Colonic mucosa (tissue), 4 donors: Measurements from ENCODE around the gene CES1. TPM values are rescaled to one million over a fixed set of nuclear protein-coding genes. Genes with fewer than 3 reads are reported as not detected.
"Not testable (repeated sequence)": the region's sequence is repeated elsewhere in the genome, so short reads cannot be mapped to it uniquely, and the experiment has no call there.

ENCODE experiments used
- DNase-seq: peaks from one replicate; pipeline ENCODE4 v3.0.0-alpha.2; 2020
- H3K27ac ChIP-seq: fragments of 200-600 bp; one replicate; pipeline ENCODE4 v1.8.0; 2021
- H3K27me3 ChIP-seq: fragments of 200-600 bp; one replicate; pipeline ENCODE4 v1.8.0; 2021
- H3K36me3 ChIP-seq: fragments of 200-600 bp; one replicate; pipeline ENCODE4 v1.8.0; 2021
- H3K4me1 ChIP-seq: fragments of 200-600 bp; one replicate; pipeline ENCODE4 v1.8.0; 2021; ENCODE audit warnings: mild to moderate bottlenecking
- H3K4me3 ChIP-seq: fragments of 200-600 bp; one replicate; pipeline ENCODE4 v1.8.0; 2021
- H3K9ac ChIP-seq, 2 donors: one replicate each; pipeline ENCODE4 v1.7.0; 2013; ENCODE audit warnings: control low read depth in 2 of 2, low read depth in 2 of 2, low read length in 2 of 2
- H3K9me3 ChIP-seq: fragments of 200-600 bp; one replicate; pipeline ENCODE4 v1.8.0; 2021
- CTCF ChIP-seq: fragments of 200-600 bp; IDR thresholded peaks from one replicate; pipeline ENCODE4 v1.8.0; 2022; ENCODE audit warnings: antibody characterized with exemption, mild to moderate bottlenecking
- intact Hi-C: fragments of 100-400 bp; cut with DNase I; formaldehyde crosslinking; loops from one replicate; pipeline ENCODE4 v1.14.1; 2022
- total RNA-seq, 2 donors: library from RNA; stranded (reverse); fragmentation: NEBNext Ultra II Directional in 1 of 2; extraction: Animal tissue kit (Norgen Biotek cat#: 25700) in 1 of 2; gene quantifications; one replicate each; pipeline ENCODE4 v1.2.1, GENCODE V29; 2021
- donor health status: healthy.
- donor health status: DM: no; HTN: no; CAD: no.
- donor health status: DM: no; HTN: no; CAD: no.

CES1 gene
- total RNA-seq, 2 donors from 2014 or later, result 9.1 to 19.2 TPM

DNA sequence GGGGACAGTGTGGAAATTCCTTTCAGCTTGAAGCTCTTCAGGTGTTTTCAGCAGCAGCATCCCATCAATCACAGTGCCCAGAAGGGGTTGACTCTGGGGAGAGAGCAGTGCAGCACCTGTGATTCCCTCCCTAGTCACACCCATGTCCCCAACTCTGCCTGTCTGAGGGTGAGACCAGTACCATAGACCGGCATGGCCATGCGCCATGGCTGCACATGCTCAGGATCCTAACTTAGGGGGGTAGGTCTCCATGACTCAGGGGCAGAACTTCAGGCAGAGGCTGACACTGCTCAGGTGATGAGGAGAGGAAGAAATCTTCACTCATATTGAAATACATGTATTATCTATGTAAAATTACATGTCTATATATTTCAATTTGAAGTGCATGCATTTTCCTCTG, 19.9 kb downstream of the CES1 start:
- DNase-seq, result no peak
- H3K36me3 ChIP-seq, result no peaks in the 10 kb centered on the region
- no peak overlapping the region for H3K4me3 ChIP-seq
- no peaks in the 10 kb centered on the region for H3K4me1 ChIP-seq
- TF ChIP-seq CTCF, result no peak
- no peak overlapping the region for H3K9ac ChIP-seq
- H3K27me3 ChIP-seq, result no peaks in the 10 kb centered on the region
- H3K9me3 ChIP-seq, result no peaks in the 10 kb centered on the region
- H3K27ac ChIP-seq, result no peak overlapping the region
- intact Hi-C loops, result no loop called here

DNA sequence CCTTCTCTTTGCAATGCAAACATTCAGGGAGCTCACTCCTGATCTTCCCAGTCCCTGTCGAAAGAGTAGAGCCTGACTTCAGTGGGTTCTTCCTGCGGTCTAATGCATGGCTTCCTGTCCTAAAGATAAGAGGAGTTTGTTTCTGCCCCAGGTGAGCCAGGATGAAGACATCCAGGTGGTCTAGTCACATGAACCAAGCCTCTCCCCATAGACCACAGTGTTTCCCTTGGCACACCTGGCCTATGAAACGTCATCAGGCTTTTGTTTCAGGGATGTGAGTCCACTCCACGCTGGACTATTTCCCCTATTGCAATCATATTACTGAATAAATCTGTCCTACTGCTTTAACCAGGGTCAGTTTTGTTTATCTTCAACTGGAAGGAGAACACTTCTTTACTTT, 21.1 kb downstream of the CES1 start:
- intact Hi-C loops, result no loop called here
- Histone ChIP-seq H3K9me3 (no peaks in the 10 kb centered on the region), H3K27me3 (no peaks in the 10 kb centered on the region), H3K4me1 (no peaks in the 10 kb centered on the region), H3K36me3 (no peaks in the 10 kb centered on the region), H3K4me3 (no peak overlapping the region), H3K9ac (no peak overlapping the region), H3K27ac (no peak overlapping the region)
- no peak for TF ChIP-seq CTCF
- no peak for DNase-seq

DNA sequence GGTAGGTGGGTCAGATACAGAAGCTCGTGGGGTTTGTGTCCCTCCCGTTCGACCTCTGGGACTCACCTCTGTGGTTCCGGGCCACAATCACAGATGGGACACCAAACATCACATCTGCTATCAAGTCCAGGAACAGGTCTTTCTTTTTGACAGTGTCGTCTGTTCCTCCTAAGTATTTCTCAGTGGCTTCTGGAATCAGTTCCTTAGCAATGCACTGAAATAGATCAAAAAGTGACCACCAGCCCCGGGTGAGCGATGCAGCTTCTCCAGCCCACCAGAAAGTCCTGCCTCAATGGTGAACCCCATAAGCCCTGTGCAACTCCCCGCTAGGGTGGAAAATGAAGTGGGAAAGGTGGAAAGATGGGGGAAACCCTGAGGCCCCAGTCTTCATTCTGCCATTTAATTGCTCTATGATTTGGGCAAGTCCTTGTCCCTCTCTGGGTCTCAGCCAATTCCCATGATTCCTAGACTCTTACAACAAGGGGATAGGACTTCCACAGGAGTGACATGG, 22.4 kb downstream of the CES1 start:
- no peak overlapping the region for H3K4me3 ChIP-seq
- H3K4me1 ChIP-seq, result no peaks in the 10 kb centered on the region
- no peaks in the 10 kb centered on the region for H3K27me3 ChIP-seq
- no peak for DNase-seq
- H3K27ac ChIP-seq, result no peak overlapping the region
- H3K9ac ChIP-seq, result no peak overlapping the region
- intact Hi-C loops, result no loop called here
- no peaks in the 10 kb centered on the region for H3K9me3 ChIP-seq
- TF ChIP-seq CTCF, result no peak
- H3K36me3 ChIP-seq, result no peaks in the 10 kb centered on the region

GRCh38 chr16:55809851-55810250, 23.0 kb downstream of the CES1 start:
- DNase-seq, result no peak
- no peak for TF ChIP-seq CTCF
- H3K36me3 ChIP-seq, result no peaks in the 10 kb centered on the region
- no peak overlapping the region for H3K4me3 ChIP-seq
- H3K27me3 ChIP-seq, result no peaks in the 10 kb centered on the region
- H3K9ac ChIP-seq, result no peak overlapping the region
- no peak overlapping the region for H3K27ac ChIP-seq
- no peaks in the 10 kb centered on the region for H3K4me1 ChIP-seq
- no peaks in the 10 kb centered on the region for H3K9me3 ChIP-seq
- intact Hi-C loops, result no loop called here

- no peaks in the 10 kb centered on the region for H3K9me3 ChIP-seq
- H3K9ac ChIP-seq, result no peak overlapping the region
- no peaks in the 10 kb centered on the region for H3K27me3 ChIP-seq
- H3K4me1 ChIP-seq, result no peaks in the 10 kb centered on the region
- H3K27ac ChIP-seq, result no peak overlapping the region
- no peaks in the 10 kb centered on the region for H3K36me3 ChIP-seq
- H3K4me3 ChIP-seq, result no peak overlapping the region
- TF ChIP-seq CTCF, result no peak
- intact Hi-C loops, result no loop called here
- DNase-seq, result no peak
Observed at GRCh38 chr16:55809386-55809785, 23.5 kb downstream of the CES1 start.

- DNase-seq, H3K4me3 ChIP-seq, H3K4me1 ChIP-seq, H3K9me3 ChIP-seq, H3K36me3 ChIP-seq, H3K27ac ChIP-seq, intact Hi-C loops, H3K27me3 ChIP-seq, H3K9ac ChIP-seq: not testable (repeated sequence)
Observed at GRCh38 chr16:55808286-55808685, 24.6 kb downstream of the CES1 start.

- H3K36me3 ChIP-seq, H3K4me1 ChIP-seq, H3K27ac ChIP-seq, H3K4me3 ChIP-seq, H3K27me3 ChIP-seq, H3K9ac ChIP-seq, H3K9me3 ChIP-seq, intact Hi-C loops, DNase-seq: not testable (repeated sequence)
Observed at GRCh38 chr16:55805104-55805503, 27.8 kb downstream of the CES1 start.

DNA sequence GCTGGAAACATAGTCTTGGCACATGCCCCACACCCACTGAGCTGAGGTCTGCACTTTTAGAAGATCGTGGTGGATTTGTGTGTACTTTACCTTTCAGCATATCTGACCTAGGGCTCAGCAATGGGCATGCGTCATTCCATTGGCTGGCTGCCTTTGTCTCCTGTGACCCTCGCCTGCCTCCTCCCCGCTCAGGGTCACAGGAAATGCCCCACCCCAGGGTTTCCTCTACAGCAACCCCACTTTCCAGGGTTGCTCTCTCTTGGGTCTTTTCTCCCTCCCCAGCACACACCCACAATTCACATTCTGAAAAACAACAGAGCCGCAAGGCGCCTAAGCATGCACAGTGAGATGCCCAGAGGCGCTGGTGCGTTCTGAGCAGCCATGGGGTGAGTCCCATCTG, 29.2 kb downstream of the CES1 start:
- H3K27me3 ChIP-seq, H3K36me3 ChIP-seq, DNase-seq, H3K9ac ChIP-seq, intact Hi-C loops, H3K27ac ChIP-seq, H3K4me3 ChIP-seq, H3K9me3 ChIP-seq, H3K4me1 ChIP-seq: not testable (repeated sequence)

DNA sequence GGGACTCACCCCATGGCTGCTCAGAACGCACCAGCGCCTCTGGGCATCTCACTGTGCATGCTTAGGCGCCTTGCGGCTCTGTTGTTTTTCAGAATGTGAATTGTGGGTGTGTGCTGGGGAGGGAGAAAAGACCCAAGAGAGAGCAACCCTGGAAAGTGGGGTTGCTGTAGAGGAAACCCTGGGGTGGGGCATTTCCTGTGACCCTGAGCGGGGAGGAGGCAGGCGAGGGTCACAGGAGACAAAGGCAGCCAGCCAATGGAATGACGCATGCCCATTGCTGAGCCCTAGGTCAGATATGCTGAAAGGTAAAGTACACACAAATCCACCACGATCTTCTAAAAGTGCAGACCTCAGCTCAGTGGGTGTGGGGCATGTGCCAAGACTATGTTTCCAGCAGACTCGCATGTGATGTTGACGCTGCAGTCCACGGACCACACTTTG, 39.9 kb downstream of the CES1 start:
- H3K36me3 ChIP-seq, H3K4me3 ChIP-seq, H3K4me1 ChIP-seq, H3K27me3 ChIP-seq, H3K9me3 ChIP-seq, H3K9ac ChIP-seq, intact Hi-C loops, DNase-seq, H3K27ac ChIP-seq: not testable (repeated sequence)
